GM10266 (cell line): Measurements from ENCODE around the gene TCERG1L.
"Not testable (repeated sequence)": the region's sequence is repeated elsewhere in the genome, so short reads cannot be mapped to it uniquely, and the experiment has no call there.

Experiments
- DNase-seq: peaks from one replicate; pipeline ENCODE4 v3.0.0; 2012; ENCODE audit errors: extremely low spot score
- CTCF ChIP-seq: IDR thresholded peaks from 2 replicates; pipeline ENCODE4 v1.5.1; 2012; ENCODE audit warnings: mild to moderate bottlenecking, low read depth; ENCODE audit not compliant: control insufficient read depth, insufficient read depth; ENCODE audit errors: missing control alignments

Gene TCERG1L

GRCh38 chr10:131238669-131239280, 72.7 kb downstream of the TCERG1L start:
- no peak for DNase-seq
- TF ChIP-seq CTCF = no peak

GRCh38 chr10:131237991-131238651, 73.4 kb downstream of the TCERG1L start:
- TF ChIP-seq CTCF = no peak

GRCh38 chr10:131234606-131235005, 76.9 kb downstream of the TCERG1L start:
- DNase-seq = not testable (repeated sequence)

More at GRCh38 chr10:131237991-131238651, 73.4 kb downstream of the TCERG1L start:
- DNase-seq = no peak

- DNase-seq = no peak
- no peak for TF ChIP-seq CTCF
These were observed 77.8 kb downstream of the TCERG1L start for GRCh38 chr10:131233611-131234258.

- no peak for DNase-seq
- TF ChIP-seq CTCF = no peak
These were observed 79.5 kb downstream of the TCERG1L start for GRCh38 chr10:131231965-131232541.

GRCh38 chr10:131231323-131231964, 80.1 kb downstream of the TCERG1L start:
- DNase-seq = no peak
- no peak for TF ChIP-seq CTCF

- TF ChIP-seq CTCF = no peak
- no peak for DNase-seq
These were observed 80.7 kb downstream of the TCERG1L start for GRCh38 chr10:131230641-131231322.
